ENCODE data around the gene MYOZ3.

Gene MYOZ3

DNA sequence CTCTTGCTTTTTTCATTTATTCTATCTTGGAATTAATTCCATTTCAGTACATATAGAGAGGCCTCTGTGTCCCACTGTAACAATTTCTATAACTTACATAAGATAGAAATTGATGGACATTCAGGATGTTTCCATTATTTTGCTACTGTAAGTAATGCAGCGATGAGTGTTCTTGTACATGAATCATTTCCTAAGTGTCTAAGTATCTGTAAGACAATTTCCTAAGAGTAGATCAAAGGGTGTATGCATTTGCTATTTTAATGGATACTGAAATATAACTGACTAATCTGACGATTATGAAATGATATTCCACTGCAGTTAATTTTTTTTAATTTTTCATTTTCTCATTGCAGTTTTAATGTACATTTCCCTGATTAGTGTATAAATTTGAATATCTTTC lies 62.8 kb downstream of the MYOZ3 start:
- Histone ChIP-seq H3K36me3 (ENCODE audit: control insufficient read depth, insufficient read depth, low read length) (peaks cover 10% of the 10 kb centered on the region), H3K4me3 (replicated peaks; ENCODE audit: low read depth, low read length) (no peak overlapping the region), H3K27me3 (replicated peaks; ENCODE audit: control insufficient read depth, insufficient read depth, low read length) (no peaks in the 10 kb centered on the region)
- DNase-seq (ENCODE audit: extremely low read depth, insufficient read length) = no peak
- TF ChIP-seq, protein P1, sequence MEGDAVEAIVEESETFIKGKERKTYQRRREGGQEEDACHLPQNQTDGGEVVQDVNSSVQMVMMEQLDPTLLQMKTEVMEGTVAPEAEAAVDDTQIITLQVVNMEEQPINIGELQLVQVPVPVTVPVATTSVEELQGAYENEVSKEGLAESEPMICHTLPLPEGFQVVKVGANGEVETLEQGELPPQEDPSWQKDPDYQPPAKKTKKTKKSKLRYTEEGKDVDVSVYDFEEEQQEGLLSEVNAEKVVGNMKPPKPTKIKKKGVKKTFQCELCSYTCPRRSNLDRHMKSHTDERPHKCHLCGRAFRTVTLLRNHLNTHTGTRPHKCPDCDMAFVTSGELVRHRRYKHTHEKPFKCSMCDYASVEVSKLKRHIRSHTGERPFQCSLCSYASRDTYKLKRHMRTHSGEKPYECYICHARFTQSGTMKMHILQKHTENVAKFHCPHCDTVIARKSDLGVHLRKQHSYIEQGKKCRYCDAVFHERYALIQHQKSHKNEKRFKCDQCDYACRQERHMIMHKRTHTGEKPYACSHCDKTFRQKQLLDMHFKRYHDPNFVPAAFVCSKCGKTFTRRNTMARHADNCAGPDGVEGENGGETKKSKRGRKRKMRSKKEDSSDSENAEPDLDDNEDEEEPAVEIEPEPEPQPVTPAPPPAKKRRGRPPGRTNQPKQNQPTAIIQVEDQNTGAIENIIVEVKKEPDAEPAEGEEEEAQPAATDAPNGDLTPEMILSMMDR (IDR thresholded peaks at IDR 0.05; ENCODE audit: insufficient read depth, low read length, poor library complexity, severe bottlenecking) = no peak
